Astrocyte of the cerebellum (primary cell): ENCODE results near the gene EREG.

ENCODE experiments used
- DNase-seq: peaks from one replicate; pipeline ENCODE4 v3.0.0-alpha.2; 2011; ENCODE audit warnings: low read depth
- H3K4me3 ChIP-seq: 2 replicates; pipeline ENCODE4 v1.5.1; 2011; ENCODE audit warnings: mild to moderate bottlenecking, low read depth, low read length, moderate library complexity
- in situ Hi-C: cut with HindIII; loops from 2 replicates; pipeline ENCODE4 v1.10.0; 2017; ENCODE audit warnings: low sequenced_read_pairs
- TF ChIP-seq, protein P1 (sequence below): IDR thresholded peaks from 2 replicates; pipeline ENCODE4 v1.5.1; 2012; ENCODE audit warnings: low read length, low read depth, moderate library complexity, mild to moderate bottlenecking; ENCODE audit errors: missing control alignments

Gene EREG

GRCh38 chr4:74410272-74410671, 45.3 kb downstream of the EREG start:
- no peak for DNase-seq
- no peak overlapping the region for H3K4me3 ChIP-seq
- in situ Hi-C loops = no loop called here
- TF ChIP-seq, protein P1, sequence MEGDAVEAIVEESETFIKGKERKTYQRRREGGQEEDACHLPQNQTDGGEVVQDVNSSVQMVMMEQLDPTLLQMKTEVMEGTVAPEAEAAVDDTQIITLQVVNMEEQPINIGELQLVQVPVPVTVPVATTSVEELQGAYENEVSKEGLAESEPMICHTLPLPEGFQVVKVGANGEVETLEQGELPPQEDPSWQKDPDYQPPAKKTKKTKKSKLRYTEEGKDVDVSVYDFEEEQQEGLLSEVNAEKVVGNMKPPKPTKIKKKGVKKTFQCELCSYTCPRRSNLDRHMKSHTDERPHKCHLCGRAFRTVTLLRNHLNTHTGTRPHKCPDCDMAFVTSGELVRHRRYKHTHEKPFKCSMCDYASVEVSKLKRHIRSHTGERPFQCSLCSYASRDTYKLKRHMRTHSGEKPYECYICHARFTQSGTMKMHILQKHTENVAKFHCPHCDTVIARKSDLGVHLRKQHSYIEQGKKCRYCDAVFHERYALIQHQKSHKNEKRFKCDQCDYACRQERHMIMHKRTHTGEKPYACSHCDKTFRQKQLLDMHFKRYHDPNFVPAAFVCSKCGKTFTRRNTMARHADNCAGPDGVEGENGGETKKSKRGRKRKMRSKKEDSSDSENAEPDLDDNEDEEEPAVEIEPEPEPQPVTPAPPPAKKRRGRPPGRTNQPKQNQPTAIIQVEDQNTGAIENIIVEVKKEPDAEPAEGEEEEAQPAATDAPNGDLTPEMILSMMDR = no peak

DNA sequence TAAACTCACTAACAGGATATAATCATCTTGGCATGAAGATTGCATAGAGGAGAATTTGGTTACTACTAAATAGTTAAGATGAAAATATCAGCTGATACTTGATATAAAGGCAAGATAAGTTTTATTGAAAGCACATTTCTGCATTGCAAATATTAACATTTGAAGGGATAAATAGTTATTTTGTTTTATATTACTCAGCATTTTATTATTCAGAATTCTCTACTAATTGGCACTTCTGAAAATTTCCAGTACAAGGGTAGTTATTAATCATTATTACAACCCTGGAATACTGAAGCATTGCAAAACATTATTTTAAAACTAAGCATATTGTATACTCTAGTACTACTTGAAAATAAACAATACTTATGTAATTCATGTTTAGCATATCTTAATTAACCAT, 47.3 kb downstream of the EREG start:
- in situ Hi-C loops = no loop called here
- TF ChIP-seq, protein P1 = no peak
- H3K4me3 ChIP-seq = no peak overlapping the region
- DNase-seq = no peak

DNA sequence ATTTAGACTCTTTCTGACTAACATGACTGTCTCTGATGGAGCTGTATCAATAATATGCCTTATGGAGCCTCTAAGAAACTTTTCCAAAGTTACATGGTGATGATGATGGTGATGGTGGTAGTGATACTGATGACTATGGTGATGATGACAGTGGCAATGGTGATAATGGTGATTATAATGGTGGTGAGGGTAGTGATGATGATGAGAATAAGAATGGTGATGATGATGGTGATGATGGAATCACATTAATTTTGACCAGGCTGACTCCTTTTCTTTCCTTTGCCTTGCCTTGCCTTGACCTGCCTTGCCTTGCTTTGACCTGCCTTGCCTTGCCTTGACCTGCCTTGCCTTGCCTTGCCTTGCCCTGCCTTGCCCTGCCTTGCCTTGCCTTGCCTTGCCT, 48.3 kb downstream of the EREG start:
- DNase-seq = no peak
- TF ChIP-seq, protein P1 = no peak
- no peak overlapping the region for H3K4me3 ChIP-seq
- in situ Hi-C loops = no loop called here

GRCh38 chr4:74414149-74414809, 49.3 kb downstream of the EREG start:
- in situ Hi-C loops = no loop called here
- no peak overlapping the region for H3K4me3 ChIP-seq
- DNase-seq = no peak
- TF ChIP-seq, protein P1 = no peak

- in situ Hi-C loops = no loop called here
- TF ChIP-seq, protein P1 = no peak
- no peak for DNase-seq
- H3K4me3 ChIP-seq = no peak overlapping the region
Observed at GRCh38 chr4:74415602-74416300, 50.8 kb downstream of the EREG start.

GRCh38 chr4:74418063-74418670, 53.2 kb downstream of the EREG start:
- no peak overlapping the region for H3K4me3 ChIP-seq
- TF ChIP-seq, protein P1 = no peak
- in situ Hi-C loops = no loop called here
- DNase-seq = no peak
